HL-60 (cell line): ENCODE data around the gene GALM.

ENCODE experiments used
- DNase-seq, 2 experiments: peaks; one replicate each; pipeline ENCODE4 v3.0.0-alpha.2; 2010 to 2020; ENCODE audit warnings: low read depth in 1 of 2, low spot score in 1 of 2
- H3K27ac ChIP-seq: fragments of 250-450 bp; sonication (Bioruptor Pico); replicated peaks from 2 replicates; pipeline ENCODE4 v1.5.1; 2020; ENCODE audit warnings: mild to moderate bottlenecking, moderate library complexity
- H3K27me3 ChIP-seq: fragments of 250-450 bp; sonication (Bioruptor Pico); 2 replicates; pipeline ENCODE4 v1.5.1; 2021; ENCODE audit warnings: mild to moderate bottlenecking, moderate library complexity; ENCODE audit not compliant: insufficient read depth, poor library complexity, severe bottlenecking
- H3K4me3 ChIP-seq: replicated peaks from 2 replicates; pipeline ENCODE4 v1.5.1; 2011; ENCODE audit warnings: mild to moderate bottlenecking, control low read depth, low read length; ENCODE audit not compliant: insufficient read depth
- GABPA ChIP-seq: IDR thresholded peaks from 2 replicates; pipeline ENCODE4 v1.6.1; 2012; ENCODE audit warnings: low read depth
- POLR2AphosphoS5 ChIP-seq: IDR thresholded peaks from 2 replicates; pipeline ENCODE4 v1.6.1; 2012; ENCODE audit warnings: low read depth
- SPI1 ChIP-seq: IDR thresholded peaks from 2 replicates; pipeline ENCODE4 v1.6.1; 2012; ENCODE audit warnings: low read depth, mild to moderate bottlenecking, borderline replicate concordance
- TF ChIP-seq, protein P1 (sequence below): IDR thresholded peaks from one replicate; pipeline ENCODE4 v1.5.1; 2011; ENCODE audit warnings: low read length, control low read depth, inconsistent platforms; ENCODE audit not compliant: insufficient read depth
- TF ChIP-seq, protein P2 (sequence below): IDR thresholded peaks from 2 replicates; pipeline ENCODE4 v1.6.1; 2012; ENCODE audit warnings: low read depth; ENCODE audit not compliant: insufficient replicate concordance

GALM gene

GRCh38 chr2:38718601-38719000 is 52.7 kb downstream of the GALM start:
- no peak for DNase-seq
- TF ChIP-seq SPI1 (no peak), POLR2AphosphoS5 (no peak)
- H3K27me3 ChIP-seq, result no peaks in the 10 kb centered on the region
- no peak overlapping the region for H3K4me3 ChIP-seq
- H3K27ac ChIP-seq, result no peak overlapping the region

DNA sequence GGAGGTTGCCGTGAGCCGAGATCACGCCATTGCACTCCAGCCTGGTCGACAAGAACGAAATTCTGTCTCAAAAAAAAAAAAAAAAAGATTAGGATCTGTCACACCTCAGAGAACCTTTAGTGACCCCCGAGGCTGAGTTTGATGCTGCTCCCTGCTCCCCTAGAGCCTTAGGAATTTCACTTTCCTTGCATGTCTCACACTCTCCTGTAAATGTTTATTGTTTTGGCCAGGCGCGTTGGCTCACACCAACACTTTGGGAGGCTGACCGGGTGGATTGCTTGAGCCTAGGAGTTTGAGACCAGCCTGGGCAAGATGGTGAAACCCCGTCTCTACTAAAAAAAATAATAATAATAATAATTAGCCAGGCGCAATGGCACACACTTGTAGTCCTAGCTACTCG is 53.8 kb downstream of the GALM start:
- TF ChIP-seq GABPA (no peak), SPI1 (no peak), POLR2AphosphoS5 (no peak)
- TF ChIP-seq, protein P1, sequence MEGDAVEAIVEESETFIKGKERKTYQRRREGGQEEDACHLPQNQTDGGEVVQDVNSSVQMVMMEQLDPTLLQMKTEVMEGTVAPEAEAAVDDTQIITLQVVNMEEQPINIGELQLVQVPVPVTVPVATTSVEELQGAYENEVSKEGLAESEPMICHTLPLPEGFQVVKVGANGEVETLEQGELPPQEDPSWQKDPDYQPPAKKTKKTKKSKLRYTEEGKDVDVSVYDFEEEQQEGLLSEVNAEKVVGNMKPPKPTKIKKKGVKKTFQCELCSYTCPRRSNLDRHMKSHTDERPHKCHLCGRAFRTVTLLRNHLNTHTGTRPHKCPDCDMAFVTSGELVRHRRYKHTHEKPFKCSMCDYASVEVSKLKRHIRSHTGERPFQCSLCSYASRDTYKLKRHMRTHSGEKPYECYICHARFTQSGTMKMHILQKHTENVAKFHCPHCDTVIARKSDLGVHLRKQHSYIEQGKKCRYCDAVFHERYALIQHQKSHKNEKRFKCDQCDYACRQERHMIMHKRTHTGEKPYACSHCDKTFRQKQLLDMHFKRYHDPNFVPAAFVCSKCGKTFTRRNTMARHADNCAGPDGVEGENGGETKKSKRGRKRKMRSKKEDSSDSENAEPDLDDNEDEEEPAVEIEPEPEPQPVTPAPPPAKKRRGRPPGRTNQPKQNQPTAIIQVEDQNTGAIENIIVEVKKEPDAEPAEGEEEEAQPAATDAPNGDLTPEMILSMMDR, result no peak
- TF ChIP-seq, protein P2, sequence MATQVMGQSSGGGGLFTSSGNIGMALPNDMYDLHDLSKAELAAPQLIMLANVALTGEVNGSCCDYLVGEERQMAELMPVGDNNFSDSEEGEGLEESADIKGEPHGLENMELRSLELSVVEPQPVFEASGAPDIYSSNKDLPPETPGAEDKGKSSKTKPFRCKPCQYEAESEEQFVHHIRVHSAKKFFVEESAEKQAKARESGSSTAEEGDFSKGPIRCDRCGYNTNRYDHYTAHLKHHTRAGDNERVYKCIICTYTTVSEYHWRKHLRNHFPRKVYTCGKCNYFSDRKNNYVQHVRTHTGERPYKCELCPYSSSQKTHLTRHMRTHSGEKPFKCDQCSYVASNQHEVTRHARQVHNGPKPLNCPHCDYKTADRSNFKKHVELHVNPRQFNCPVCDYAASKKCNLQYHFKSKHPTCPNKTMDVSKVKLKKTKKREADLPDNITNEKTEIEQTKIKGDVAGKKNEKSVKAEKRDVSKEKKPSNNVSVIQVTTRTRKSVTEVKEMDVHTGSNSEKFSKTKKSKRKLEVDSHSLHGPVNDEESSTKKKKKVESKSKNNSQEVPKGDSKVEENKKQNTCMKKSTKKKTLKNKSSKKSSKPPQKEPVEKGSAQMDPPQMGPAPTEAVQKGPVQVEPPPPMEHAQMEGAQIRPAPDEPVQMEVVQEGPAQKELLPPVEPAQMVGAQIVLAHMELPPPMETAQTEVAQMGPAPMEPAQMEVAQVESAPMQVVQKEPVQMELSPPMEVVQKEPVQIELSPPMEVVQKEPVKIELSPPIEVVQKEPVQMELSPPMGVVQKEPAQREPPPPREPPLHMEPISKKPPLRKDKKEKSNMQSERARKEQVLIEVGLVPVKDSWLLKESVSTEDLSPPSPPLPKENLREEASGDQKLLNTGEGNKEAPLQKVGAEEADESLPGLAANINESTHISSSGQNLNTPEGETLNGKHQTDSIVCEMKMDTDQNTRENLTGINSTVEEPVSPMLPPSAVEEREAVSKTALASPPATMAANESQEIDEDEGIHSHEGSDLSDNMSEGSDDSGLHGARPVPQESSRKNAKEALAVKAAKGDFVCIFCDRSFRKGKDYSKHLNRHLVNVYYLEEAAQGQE, result no peak
- H3K27ac ChIP-seq, result no peak overlapping the region

DNA sequence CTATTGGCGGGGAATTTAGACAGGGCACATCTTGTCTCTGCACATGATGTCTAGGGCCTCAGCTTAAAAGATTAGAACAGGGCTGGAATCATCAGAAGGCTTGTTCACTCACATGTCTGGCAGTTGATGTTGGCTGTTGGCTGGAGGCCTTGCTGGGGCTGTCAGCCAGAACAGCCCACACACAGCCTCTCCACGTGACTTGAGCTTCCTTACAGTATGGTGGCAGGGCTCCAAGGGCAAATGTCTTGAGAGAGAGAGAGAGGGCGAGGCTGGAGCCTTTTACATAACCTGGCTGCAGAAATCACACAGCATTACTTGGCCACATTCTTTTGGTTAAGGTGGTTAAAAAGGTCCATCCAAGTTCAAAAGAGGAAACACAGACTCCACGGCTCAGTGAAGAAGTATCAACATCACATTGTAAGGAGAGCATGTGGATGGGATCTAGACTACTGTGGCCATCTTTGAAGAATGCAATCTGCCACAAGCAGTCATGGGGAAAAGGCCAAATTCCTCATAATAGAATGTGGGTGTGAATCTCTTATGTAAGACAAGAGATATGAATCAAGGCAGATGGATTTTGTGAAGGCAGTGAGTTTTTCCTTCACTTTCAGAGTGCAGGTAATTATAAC is 54.8 kb downstream of the GALM start:
- Histone ChIP-seq H3K27ac (no peak overlapping the region), H3K4me3 (no peak overlapping the region), H3K27me3 (no peaks in the 10 kb centered on the region)
- peak in 1 of 2 experiments; percentile 38 for DNase-seq
- no peak for TF ChIP-seq POLR2AphosphoS5
- no peak for TF ChIP-seq SPI1
- TF ChIP-seq, protein P1, result no peak
- TF ChIP-seq, protein P2, result no peak
- no peak for TF ChIP-seq GABPA

More for the DNA sequence above, 53.8 kb downstream of the GALM start:
- Histone ChIP-seq H3K4me3 (no peak overlapping the region), H3K27me3 (no peaks in the 10 kb centered on the region)
- no peak for DNase-seq

DNA sequence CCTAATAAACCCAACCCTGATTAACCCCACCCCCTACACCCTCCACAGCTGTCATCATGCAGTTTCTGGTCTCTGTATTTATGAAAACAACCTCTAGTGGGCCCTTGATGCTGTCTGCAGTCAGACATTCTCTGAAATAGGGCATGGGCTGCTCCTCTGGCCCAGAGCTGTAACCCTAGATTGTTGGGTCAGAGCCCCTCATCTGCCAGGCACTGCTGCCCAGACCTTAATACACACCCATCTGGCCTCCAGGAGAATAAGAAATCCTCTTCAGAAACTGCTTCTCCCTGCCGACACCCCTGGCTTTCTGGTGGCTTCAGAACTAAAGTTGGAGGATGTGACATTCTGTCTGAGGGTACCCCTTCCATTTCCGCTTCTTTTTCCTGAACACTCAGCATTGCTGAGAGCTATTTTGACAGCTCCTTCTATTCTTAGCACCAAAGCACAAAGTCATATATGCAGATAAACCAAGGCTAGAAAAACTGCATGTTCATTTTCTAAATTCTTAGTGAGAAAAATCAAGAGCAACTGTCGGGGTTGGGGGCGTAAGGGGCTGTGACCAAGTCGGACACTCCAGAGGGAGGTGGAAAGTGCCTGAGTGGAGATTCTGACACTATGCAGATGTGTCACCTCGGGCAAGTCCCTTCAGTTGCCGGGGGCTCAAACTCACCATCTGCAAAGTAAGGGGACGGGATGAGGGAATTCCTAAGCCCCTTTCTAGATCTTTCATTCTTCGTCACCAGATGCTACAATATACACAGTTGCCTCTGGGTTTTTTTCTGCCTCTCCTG is 56.6 kb downstream of the GALM start:
- TF ChIP-seq SPI1 (no peak), POLR2AphosphoS5 (no peak)
- TF ChIP-seq, protein P2, result no peak
- no peak overlapping the region for H3K4me3 ChIP-seq
- DNase-seq, result no peak
- no peaks in the 10 kb centered on the region for H3K27me3 ChIP-seq
- no peak overlapping the region for H3K27ac ChIP-seq
